Nucleus accumbens (tissue), 56 donors: ENCODE results near the gene SOCS2.

Experiments used
- DNase-seq, 56 donors: peaks; one replicate each; lab custom pipeline; 2025; lab: John Stamatoyannopoulos, UW

The SOCS2 gene

DNA sequence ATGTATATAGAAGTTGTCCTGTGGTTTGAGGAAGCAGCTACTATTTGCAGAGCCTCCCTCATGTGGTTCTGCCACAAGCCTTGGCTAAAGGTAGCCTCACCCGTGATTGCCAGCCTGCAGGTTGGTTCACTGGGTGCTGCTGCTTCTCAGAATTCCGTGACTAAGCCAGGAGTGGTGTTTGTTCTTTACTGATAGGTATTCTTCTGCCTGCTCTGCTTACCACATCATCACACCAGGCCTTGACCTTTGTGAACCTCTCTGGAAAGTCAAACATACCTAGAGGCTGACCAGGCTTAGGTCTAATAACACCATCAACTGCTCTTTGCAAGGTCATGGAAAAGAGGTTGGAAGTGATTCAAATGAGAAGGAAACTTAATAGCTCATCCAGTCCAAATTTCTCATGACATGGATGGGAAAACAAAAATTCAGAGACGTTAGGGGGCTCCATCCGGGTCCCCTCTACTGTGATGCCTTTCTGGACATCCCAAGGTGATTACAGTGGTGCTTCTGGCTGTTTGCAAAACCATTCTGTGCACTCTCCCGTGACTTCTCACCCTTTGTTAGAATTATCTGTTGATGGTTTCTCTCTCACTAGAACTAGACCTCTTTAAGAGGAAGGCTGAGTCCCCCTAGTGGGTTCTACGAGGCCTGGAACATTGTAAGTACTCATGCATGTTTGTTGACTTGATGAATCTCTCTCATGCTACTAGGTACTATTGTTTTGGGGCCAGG is 8.5 kb upstream of the SOCS2 start:
- DNase-seq: no peak

DNA sequence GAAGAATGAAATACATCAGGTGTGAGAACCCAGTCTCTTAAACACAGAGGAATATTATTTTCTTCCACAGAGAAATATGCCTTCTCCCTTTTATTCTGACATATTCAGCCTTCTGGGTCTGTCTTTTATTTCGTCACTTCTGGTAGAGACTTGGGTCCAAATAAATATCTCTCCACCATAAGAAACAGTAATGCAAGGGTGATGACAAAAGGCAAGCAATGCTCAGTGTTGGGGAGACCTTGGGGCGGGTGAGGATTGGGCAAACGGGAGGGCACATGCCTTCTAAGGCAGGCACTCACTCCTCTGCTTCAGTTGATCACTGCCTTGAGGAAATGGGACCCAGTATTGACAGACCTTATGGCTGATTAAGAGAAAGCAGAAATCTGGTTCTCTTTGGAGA is 6.7 kb upstream of the SOCS2 start:
- no peak for DNase-seq

GRCh38 chr12:93567174-93567573 is 5.3 kb upstream of the SOCS2 start:
- DNase-seq: no peak

- no peak for DNase-seq
Measured at GRCh38 chr12:93568091-93568490, 4.4 kb upstream of the SOCS2 start.

DNA sequence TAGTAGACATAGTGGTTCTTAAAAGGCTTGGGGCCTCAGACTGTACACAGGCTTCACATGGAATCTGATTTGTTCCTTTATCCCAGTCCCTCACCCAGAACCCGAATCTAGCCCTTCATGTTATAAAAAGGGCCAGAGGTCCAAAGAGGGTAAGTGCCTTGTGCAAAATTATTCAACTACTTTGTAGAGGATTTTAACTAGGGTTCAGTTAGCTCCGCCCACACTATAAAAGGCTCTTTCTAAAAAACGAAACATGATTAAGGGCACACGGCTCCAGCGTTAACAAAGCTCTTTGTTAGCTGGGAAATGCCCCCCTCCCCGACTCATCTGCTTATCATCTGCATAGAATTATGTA is 3.2 kb upstream of the SOCS2 start:
- no peak for DNase-seq

GRCh38 chr12:93569656-93570551 is 2.6 kb upstream of the SOCS2 start:
- peak in 52 of 56 donors; percentile 8 to 88 (median 58) for DNase-seq

GRCh38 chr12:93570552-93571364 is 1.7 kb upstream of the SOCS2 start:
- peak in 55 of 56 donors; percentile 38 to 94 (median 78) for DNase-seq

- peak in 30 of 56 donors; percentile 10 to 66 (median 24) for DNase-seq
Measured at GRCh38 chr12:93571365-93571924, 1.0 kb upstream of the SOCS2 start.

GRCh38 chr12:93572712-93573551 is 457 bp downstream of the SOCS2 start:
- peak in 11 of 56 donors; percentile 4 to 41 (median 19) for DNase-seq

GRCh38 chr12:93573552-93574223 is 1.2 kb downstream of the SOCS2 start:
- DNase-seq: no peak

DNA sequence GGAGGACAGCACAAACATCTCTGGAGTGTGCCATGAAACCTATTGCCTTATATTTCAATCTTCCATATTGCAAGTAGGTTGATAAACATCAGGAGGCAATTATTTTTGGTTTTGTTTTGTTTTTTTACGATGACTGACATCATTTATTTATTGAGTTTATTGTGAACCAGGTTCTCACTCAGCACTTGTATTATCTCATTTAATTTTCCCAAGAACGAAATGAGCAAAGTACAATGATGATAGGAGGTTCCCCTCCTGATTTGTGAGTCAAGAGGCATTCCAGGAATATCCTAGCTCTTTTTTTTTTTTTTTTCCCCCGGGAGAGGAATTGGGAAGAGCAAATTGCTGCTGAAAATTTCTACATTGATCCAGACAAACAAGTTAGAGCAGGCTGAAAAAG is 4.7 kb downstream of the SOCS2 start:
- no peak for DNase-seq

GRCh38 chr12:93578221-93578620 is 5.7 kb downstream of the SOCS2 start:
- no peak for DNase-seq

GRCh38 chr12:93580682-93581081 is 8.2 kb downstream of the SOCS2 start:
- DNase-seq: no peak

DNA sequence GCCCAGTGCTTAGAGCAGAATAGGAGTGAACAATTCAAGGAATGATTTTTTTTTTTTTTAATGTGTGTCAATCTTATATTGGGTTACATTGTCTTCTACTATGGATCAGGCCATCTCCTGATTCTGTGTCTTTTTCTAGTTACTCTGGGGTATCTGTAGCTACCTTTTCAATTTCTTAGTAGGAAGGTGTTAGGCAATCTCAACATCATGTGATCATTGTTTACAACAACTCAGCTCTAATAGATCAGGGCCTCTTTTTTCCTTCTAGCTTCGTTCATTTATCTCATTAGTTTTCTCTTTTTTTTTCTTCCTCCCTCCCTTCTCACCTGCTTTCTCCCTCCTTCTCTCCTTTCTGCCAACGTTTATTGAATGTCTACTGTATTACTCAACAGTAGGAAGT is 8.9 kb downstream of the SOCS2 start:
- no peak for DNase-seq

GRCh38 chr12:93582351-93582750 is 9.9 kb downstream of the SOCS2 start:
- no peak for DNase-seq

- DNase-seq: no peak
Measured at GRCh38 chr12:93583627-93584392, 11.3 kb downstream of the SOCS2 start.

DNA sequence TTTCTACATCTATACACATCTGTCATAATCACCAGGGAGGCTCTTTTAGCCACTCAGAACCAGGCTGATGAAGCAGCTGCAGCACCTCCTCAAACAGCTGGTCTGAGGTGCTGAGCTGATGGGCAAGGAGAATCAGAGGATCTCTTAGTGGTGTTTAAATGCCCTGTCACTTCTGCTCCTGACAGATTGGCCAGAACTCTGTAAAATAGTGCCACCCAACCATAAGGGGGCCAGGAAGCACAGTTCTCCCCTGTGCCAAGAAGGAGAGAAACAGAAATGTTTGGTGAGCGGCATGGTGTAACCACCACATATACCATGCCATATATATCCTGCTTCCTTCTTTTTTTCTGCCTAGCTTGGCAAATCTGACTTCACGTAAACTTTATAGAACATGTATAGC is 12.8 kb downstream of the SOCS2 start:
- DNase-seq: no peak

- no peak for DNase-seq
Measured at GRCh38 chr12:93587611-93588010, 15.1 kb downstream of the SOCS2 start.
